Measurements from ENCODE around the gene TTLL6.

Gene TTLL6

GRCh38 chr17:48737330-48738043 lies 79.5 kb downstream of the TTLL6 start:
- DNase-seq (ENCODE audit: low spot score), result no peak

- DNase-seq (ENCODE audit: low spot score), result no peak
Observed at GRCh38 chr17:48735062-48735351, 82.0 kb downstream of the TTLL6 start.

- DNase-seq (ENCODE audit: low spot score), result no peak
Observed at GRCh38 chr17:48734333-48735061, 82.5 kb downstream of the TTLL6 start.

DNA sequence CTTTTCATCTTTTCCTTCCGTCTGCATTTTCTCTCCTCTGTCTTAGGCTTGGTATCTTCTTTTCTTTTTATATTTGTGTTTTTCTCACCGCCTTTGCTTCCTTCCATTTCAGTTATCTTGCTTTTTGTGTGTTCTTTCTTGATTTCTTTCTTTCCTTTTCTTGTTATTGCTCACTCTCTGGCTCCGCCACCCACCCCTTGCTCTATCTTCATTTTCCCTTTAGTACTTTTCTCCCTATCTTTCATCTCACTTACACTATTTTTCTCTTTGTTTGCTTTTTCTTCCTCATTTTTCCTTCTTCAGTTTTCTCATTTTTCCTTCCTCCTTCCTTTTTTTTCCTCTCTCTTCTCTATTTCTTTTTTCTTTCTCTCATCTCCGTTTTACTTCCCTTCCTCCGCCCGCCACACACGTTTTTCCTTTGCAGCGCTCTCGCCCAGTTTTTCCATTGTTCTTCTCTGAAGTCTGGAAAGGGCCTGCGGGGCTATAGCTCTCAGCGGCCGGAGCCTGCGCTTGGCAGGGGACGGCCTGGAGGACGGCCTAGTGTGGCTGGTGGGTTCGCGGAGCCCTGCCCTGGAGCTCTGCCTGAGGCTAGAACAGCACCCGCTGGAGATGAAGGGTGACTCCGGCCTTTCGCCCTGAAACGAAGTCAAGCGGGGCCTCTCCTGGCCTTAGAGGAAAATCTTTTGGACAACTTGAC lies 83.2 kb downstream of the TTLL6 start:
- DNase-seq (ENCODE audit: low spot score), result no peak

DNA sequence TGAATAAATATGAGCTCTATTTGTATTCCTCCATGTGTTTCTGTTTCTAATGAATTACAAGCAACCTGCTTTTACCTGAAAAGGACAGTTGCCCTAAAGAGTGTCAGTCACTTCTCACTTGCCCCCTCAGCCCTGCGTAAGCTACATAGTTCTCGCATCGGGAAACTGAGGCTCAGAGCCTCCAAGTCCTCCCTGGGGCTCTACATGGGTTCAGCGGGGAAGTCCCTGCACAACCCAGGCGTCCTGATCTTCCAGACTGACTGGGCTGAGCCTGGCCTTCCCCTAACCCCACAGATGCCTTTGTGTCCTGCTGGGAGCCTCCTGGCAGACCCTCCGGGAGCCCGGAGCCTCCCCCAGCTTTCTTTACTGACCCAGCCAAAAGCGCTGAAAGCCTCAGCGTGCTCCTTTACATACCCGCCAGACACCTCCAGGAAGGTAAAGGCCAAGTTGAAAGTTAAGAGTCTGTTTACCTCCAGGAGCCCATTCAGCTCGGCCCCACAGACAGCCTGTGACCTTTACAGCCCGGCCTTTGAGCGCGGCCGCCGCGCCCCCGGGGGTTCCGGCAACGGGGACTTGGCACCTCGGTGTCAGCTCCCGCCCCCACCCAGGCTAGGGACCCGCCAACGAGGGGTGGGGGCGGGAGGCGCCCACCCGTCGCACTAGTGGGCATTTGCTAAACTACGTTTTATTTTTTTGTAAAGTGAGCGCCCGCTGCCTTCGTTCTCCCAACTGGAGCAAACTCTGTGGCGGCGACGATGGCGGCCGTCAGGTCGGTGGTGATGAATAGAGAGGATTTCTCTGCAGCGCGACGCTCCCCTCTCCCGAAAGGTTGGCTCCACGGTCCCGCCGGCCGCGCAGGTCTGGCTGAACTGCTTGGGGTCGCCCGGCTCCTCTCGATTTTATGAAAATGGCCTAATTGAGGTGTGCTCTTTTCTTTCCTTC lies 84.1 kb downstream of the TTLL6 start:
- DNase-seq (ENCODE audit: low spot score), result no peak

GRCh38 chr17:48731355-48731754 lies 85.7 kb downstream of the TTLL6 start:
- no peak for DNase-seq (ENCODE audit: low spot score)

GRCh38 chr17:48730240-48730550 lies 86.8 kb downstream of the TTLL6 start:
- no peak for DNase-seq (ENCODE audit: low spot score)

GRCh38 chr17:48729335-48730239 lies 87.4 kb downstream of the TTLL6 start:
- no peak for DNase-seq (ENCODE audit: low spot score)

DNA sequence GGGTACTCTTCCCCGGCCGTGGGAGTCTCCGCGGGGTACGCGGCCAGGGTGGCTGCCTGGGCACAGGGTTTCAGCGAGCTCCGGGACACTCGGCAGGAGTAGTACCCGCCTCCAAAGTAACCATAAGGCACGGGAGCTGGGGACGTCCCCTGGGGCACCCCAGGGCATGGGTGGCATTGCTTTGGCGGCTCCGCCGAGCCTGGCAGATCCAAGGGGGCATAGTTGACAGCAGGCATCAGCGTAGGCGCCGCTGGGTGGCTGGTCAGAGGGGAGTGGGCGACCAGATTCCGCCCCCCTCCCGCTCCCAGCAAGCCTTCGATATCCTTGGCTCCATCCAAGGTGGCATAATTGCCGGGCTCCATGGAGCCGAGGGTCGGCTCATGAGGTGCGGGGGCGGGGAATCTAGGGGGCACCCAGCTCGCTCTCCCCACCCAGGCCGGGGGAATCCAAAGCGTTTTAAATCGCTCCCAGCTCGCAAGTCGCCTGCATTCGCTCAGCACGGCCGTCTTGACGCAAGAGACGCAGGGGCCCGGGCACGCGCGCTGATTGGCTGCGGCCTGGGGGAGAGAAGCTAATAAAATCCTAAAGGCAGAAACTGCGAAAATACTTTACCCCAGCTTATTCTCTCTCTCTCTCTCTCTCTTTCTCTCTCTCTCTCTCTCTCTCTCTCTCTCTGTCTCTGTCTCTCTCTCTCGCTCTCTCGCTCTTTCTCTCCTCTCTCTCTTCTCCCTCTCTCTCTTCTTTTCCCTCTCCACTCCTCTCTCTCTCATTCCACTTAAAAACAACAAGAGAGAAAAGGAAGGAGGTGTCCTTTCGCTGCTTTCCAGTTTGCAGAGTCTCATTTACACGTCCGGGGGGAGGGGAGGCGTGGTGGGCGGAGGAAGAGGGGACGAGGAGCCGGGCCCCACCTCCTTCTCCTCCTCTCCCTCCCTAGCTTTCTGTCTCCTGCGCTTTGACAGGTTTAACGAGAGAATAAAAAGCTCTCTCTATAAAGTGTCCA lies 88.5 kb downstream of the TTLL6 start, which contains the start of gene HOXB13:
HOXB13 (minus strand) TSS at position 519 of the 1,000 bp plus-strand sequence; CDS start at position 362, 157 bp downstream.
- peak; percentile 63 for DNase-seq (ENCODE audit: low spot score)

DNA sequence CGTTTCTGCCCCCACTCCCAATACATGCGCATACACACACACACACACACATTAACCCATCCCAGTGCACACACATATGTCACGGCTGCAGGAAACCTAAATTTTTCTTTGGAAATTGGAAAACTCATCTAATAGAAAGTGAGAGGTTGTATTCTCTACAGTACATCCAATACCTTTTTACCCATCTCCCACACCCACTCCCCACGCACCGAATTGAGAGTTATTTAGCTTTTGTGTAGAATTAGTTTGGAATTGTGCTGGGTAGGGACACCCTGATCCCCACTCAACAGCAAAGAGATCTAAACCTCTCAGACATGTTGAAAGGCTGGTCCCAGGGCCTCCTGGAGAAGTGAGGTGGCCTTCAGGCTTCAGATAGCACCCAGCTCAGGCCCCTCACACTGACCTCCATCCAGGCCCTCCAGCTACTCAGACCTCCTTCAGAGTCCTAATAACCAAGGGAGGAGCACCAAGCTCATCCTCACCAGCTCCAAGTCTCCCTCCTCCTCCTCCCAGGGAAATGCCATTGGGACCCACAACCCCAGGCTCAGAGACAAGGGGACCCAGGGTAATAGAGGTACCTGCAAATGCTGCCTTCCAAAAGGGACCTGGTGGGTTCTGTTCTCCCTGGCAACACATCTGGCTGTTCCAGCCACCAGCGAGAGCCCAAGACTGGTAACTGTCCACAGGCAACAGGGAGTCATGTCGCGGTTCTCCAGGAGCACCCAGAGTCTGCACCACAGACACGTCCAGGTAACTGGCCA lies 89.4 kb downstream of the TTLL6 start:
- DNase-seq (ENCODE audit: low spot score), result no peak

- no peak for DNase-seq (ENCODE audit: low spot score)
Observed at GRCh38 chr17:48726916-48727286, 90.1 kb downstream of the TTLL6 start.

DNA sequence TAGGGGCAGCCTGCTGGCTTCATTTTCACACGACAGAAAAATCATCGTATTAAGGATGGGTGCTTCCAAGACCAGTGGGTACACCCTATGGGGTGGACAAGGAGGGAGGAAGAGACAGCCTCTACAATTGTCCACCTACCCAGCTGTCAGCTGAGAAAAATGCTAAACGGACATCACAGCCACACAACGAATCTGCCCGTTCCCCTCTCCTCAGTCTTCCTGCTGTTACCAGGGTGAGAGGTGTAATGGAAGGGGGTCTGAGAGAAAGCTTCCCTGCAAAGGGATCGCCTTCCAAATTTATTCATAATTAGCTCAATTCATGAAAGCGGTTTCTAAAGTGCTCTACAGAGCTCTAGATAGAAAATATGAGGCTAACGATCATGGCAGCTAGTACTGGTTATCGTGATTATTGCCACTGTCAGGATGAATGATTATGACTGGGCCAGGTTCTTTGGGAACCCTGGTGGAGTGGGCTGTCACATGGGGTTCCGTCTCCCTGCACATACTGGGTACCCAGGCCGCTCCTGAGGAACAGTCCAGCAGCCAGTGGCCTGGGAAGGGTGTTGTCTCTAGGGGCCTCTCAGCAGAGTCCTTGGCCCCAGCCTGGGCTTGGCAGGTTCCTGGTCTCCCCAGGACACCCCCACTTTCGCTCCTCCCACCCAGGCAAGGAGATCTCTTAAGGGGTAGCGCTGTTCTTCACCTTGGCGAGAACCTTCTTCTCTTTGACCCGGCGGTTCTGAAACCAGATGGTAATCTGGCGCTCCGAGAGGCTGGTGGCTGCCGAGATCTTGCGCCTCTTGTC lies 90.7 kb downstream of the TTLL6 start:
- no peak for DNase-seq (ENCODE audit: low spot score)

- no peak for DNase-seq (ENCODE audit: low spot score)
Observed at GRCh38 chr17:48725288-48726064, 91.6 kb downstream of the TTLL6 start.

- DNase-seq (ENCODE audit: low spot score), result no peak
Observed at GRCh38 chr17:48725004-48725287, 92.1 kb downstream of the TTLL6 start.

- peak; percentile 70 for DNase-seq (ENCODE audit: low spot score)
Observed at GRCh38 chr17:48724251-48725003, 92.6 kb downstream of the TTLL6 start.

DNA sequence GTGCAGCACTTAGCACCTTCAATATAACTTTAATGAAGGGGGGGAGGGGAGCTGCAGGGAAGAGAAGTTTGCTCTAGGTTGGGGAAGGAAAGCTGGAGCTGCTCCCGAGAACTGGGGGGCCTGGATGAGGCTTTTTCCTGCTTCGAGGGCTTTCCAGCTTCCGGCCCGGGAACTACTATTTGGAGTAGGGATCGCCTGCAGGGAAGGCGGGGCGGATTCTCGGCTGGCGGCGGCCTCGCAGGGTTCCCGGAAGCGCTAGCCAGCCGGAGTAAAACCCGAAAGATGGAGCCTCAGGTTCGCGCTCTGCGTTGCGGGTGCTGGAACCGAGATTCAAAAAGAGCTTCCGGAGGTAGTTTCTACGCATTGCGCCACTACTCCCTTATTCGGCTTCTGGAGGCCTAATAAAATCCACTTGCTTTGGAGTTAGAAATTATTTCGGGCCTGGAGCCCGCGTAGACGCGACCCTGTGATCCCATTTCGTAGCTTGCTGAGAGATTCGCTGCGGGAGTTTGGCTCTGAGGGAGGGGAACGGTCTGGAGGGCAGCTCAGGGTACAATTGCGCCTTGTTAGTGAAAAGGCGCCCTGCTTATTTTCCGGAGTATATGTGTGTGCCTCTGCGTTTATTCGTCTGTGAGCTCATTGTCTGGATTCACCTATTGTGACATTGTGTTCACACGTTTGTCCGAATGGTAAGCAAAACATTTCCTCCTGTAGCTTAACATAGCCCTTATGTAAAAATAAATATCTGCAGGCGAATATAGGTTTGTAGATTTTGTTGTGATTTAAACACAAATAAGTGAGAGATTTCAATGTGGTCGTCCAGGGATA lies 93.4 kb downstream of the TTLL6 start:
- DNase-seq (ENCODE audit: low spot score), result no peak

All from AG08395 (cell line).